A549 (cell line): ENCODE measurements around the gene RNF41.

Experiments
- CHD2 ChIP-seq: fragments of 150-350 bp; IDR thresholded peaks from 2 replicates; pipeline ENCODE4 v1.6.1; 2014; ENCODE audit warnings: low read length; ENCODE audit not compliant: partially characterized antibody
- HOXB5 ChIP-seq: fragments of 250-450 bp; sonication (Bioruptor Pico); IDR thresholded peaks from 2 replicates; pipeline ENCODE4 v1.5.0; 2020; ENCODE audit warnings: mild to moderate bottlenecking, moderate library complexity
- MYC ChIP-seq: IDR thresholded peaks from 2 replicates; pipeline ENCODE4 v1.6.1; 2012; ENCODE audit warnings: mild to moderate bottlenecking, inconsistent platforms, low read length, improper control_type of control experiment, borderline replicate concordance
- RAD21 ChIP-seq, 2 experiments: fragments of >200 bp in 1 of 2; sonication (Bioruptor Twin) in 1 of 2; formaldehyde crosslinking in 1 of 2; IDR thresholded peaks in 1 of 2; conservative IDR thresholded peaks in 1 of 2; 2 replicates in 1 of 2; 3 replicates in 1 of 2; pipeline ENCODE4 v1.6.1; 2012 to 2018; ENCODE audit warnings: inconsistent platforms in 1 of 2
- TF ChIP-seq, protein P1 (sequence below): fragments of >200 bp; sonication (Bioruptor Twin); formaldehyde crosslinking; IDR thresholded peaks from 3 replicates; pipeline ENCODE4 v1.5.1; 2016
- TF ChIP-seq, protein P2 (sequence below): IDR thresholded peaks from 2 replicates; pipeline ENCODE4 v1.6.1; 2012
- TF ChIP-seq, protein P3 (sequence below): fragments of 200-600 bp; sonication (generic); IDR thresholded peaks from 2 replicates; pipeline ENCODE4 v1.6.1; 2016; ENCODE audit warnings: antibody characterized with exemption, mild to moderate bottlenecking, moderate library complexity

DNA sequence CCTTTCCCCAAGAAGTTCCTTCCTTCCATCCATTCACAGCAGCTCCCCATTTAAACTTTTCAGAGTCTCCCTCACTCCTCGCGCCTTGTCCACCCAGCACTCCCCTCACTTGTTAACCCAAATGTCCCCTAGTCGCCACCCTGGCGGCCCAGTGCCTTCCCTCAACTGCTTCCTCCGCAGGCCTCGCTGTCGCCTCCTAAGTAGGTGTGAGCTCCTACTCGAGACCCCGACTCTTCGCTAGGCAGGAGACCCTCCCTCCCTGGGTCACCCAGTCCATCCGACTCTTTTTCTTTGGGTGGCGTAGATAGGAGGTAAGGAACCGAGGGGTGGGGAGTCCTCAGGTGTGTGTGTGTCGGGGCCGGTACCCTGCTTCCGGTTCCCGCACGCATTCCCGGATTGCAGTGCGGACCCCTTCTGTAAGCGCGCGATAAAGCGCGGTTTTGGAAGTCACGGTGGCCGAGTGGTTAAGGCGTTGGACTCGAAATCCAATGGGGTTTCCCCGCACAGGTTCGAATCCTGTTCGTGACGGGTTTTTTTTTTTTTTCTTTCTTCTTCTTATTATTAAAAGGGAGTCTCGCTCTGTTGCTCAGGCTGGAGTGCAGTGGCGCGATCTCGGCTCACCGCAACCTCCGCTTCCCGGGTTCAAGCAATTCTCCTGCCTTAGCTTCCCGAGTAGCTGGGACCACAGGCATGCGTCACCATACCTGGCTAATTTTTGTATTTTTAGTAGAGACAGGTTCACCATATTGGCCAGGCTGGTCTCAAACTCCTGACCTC, 31.6 kb downstream of the RNF41 start:
- TF ChIP-seq, protein P1, sequence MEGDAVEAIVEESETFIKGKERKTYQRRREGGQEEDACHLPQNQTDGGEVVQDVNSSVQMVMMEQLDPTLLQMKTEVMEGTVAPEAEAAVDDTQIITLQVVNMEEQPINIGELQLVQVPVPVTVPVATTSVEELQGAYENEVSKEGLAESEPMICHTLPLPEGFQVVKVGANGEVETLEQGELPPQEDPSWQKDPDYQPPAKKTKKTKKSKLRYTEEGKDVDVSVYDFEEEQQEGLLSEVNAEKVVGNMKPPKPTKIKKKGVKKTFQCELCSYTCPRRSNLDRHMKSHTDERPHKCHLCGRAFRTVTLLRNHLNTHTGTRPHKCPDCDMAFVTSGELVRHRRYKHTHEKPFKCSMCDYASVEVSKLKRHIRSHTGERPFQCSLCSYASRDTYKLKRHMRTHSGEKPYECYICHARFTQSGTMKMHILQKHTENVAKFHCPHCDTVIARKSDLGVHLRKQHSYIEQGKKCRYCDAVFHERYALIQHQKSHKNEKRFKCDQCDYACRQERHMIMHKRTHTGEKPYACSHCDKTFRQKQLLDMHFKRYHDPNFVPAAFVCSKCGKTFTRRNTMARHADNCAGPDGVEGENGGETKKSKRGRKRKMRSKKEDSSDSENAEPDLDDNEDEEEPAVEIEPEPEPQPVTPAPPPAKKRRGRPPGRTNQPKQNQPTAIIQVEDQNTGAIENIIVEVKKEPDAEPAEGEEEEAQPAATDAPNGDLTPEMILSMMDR = no peak
- TF ChIP-seq RAD21 (conservative IDR thresholded peaks at IDR 0.05 in 1 of 2, IDR thresholded peaks at IDR 0.05 in 1 of 2) (no peak), MYC (peak; percentile 45; the same call in 1 of the 2 replicates), CHD2 (no peak), HOXB5 (CRISPR knock-in tag) (no peak)
- TF ChIP-seq, protein P2, sequence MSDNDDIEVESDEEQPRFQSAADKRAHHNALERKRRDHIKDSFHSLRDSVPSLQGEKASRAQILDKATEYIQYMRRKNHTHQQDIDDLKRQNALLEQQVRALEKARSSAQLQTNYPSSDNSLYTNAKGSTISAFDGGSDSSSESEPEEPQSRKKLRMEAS = peak; percentile 54; the same call in 1 of the 2 replicates
- TF ChIP-seq, protein P3, sequence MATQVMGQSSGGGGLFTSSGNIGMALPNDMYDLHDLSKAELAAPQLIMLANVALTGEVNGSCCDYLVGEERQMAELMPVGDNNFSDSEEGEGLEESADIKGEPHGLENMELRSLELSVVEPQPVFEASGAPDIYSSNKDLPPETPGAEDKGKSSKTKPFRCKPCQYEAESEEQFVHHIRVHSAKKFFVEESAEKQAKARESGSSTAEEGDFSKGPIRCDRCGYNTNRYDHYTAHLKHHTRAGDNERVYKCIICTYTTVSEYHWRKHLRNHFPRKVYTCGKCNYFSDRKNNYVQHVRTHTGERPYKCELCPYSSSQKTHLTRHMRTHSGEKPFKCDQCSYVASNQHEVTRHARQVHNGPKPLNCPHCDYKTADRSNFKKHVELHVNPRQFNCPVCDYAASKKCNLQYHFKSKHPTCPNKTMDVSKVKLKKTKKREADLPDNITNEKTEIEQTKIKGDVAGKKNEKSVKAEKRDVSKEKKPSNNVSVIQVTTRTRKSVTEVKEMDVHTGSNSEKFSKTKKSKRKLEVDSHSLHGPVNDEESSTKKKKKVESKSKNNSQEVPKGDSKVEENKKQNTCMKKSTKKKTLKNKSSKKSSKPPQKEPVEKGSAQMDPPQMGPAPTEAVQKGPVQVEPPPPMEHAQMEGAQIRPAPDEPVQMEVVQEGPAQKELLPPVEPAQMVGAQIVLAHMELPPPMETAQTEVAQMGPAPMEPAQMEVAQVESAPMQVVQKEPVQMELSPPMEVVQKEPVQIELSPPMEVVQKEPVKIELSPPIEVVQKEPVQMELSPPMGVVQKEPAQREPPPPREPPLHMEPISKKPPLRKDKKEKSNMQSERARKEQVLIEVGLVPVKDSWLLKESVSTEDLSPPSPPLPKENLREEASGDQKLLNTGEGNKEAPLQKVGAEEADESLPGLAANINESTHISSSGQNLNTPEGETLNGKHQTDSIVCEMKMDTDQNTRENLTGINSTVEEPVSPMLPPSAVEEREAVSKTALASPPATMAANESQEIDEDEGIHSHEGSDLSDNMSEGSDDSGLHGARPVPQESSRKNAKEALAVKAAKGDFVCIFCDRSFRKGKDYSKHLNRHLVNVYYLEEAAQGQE = no peak
